ENCODE results near the gene PIK3C3.
A peak's percentile ranks its signal among the peaks of the same experiment; 100 is the strongest.
"Not testable (repeated sequence)": the region's sequence is repeated elsewhere in the genome, so short reads cannot be mapped to it uniquely, and the experiment has no call there.

Gene PIK3C3

GRCh38 chr18:41977233-41977632 lies 22.2 kb downstream of the PIK3C3 start:
- H3K36me3 Mint-ChIP-seq = peaks cover 17% of the 10 kb centered on the region
- H3K4me1 Mint-ChIP-seq (ENCODE audit: low read depth) = peaks cover 58% of the 10 kb centered on the region
- no peaks in the 10 kb centered on the region for H3K9me3 Mint-ChIP-seq (ENCODE audit: low read depth)
- H3K27ac Mint-ChIP-seq = no peak overlapping the region
- no peak overlapping the region for H3K4me3 Mint-ChIP-seq
- no peaks in the 10 kb centered on the region for H3K27me3 Mint-ChIP-seq

- no peaks in the 10 kb centered on the region for H3K27me3 Mint-ChIP-seq
- H3K4me3 Mint-ChIP-seq = peak overlapping the region; percentile 77
- peak overlapping the region; percentile 98 for H3K27ac Mint-ChIP-seq
- peaks cover 44% of the 10 kb centered on the region for H3K4me1 Mint-ChIP-seq (ENCODE audit: low read depth)
- H3K9me3 Mint-ChIP-seq (ENCODE audit: low read depth) = no peaks in the 10 kb centered on the region
- peaks cover 7% of the 10 kb centered on the region for H3K36me3 Mint-ChIP-seq
These were observed 28.1 kb downstream of the PIK3C3 start for GRCh38 chr18:41982942-41983660.

- peaks cover 31% of the 10 kb centered on the region for H3K4me1 Mint-ChIP-seq (ENCODE audit: low read depth)
- no peaks in the 10 kb centered on the region for H3K9me3 Mint-ChIP-seq (ENCODE audit: low read depth)
- H3K36me3 Mint-ChIP-seq = peaks cover 7% of the 10 kb centered on the region
- H3K27ac Mint-ChIP-seq = no peak overlapping the region
- H3K4me3 Mint-ChIP-seq = no peak overlapping the region
- H3K27me3 Mint-ChIP-seq = no peaks in the 10 kb centered on the region
These were observed 30.9 kb downstream of the PIK3C3 start for GRCh38 chr18:41985914-41986313.

- Mint-ChIP-seq H3K36me3 (peaks cover 18% of the 10 kb centered on the region), H3K27me3 (no peaks in the 10 kb centered on the region), H3K4me3 (no peak overlapping the region), H3K9me3 (ENCODE audit: low read depth) (no peaks in the 10 kb centered on the region), H3K27ac (no peak overlapping the region), H3K4me1 (ENCODE audit: low read depth) (peaks cover 9% of the 10 kb centered on the region)
These were observed 34.5 kb downstream of the PIK3C3 start for GRCh38 chr18:41989508-41989907.

GRCh38 chr18:41992066-41992465 lies 37.0 kb downstream of the PIK3C3 start:
- Mint-ChIP-seq H3K27ac (no peak overlapping the region), H3K36me3 (peaks cover 23% of the 10 kb centered on the region), H3K27me3 (no peaks in the 10 kb centered on the region), H3K4me1 (ENCODE audit: low read depth) (peaks cover 2% of the 10 kb centered on the region), H3K9me3 (ENCODE audit: low read depth) (no peaks in the 10 kb centered on the region), H3K4me3 (no peak overlapping the region)

- Mint-ChIP-seq H3K36me3 (peaks cover 26% of the 10 kb centered on the region), H3K27ac (no peak overlapping the region), H3K4me1 (ENCODE audit: low read depth) (no peaks in the 10 kb centered on the region), H3K4me3 (no peak overlapping the region), H3K9me3 (ENCODE audit: low read depth) (no peaks in the 10 kb centered on the region), H3K27me3 (no peaks in the 10 kb centered on the region)
These were observed 37.7 kb downstream of the PIK3C3 start for GRCh38 chr18:41992703-41993102.

- H3K36me3 Mint-ChIP-seq = peaks cover 26% of the 10 kb centered on the region
- H3K9me3 Mint-ChIP-seq (ENCODE audit: low read depth) = no peaks in the 10 kb centered on the region
- H3K27me3 Mint-ChIP-seq = no peaks in the 10 kb centered on the region
- no peaks in the 10 kb centered on the region for H3K4me1 Mint-ChIP-seq (ENCODE audit: low read depth)
- no peak overlapping the region for H3K4me3 Mint-ChIP-seq
- H3K27ac Mint-ChIP-seq = peak overlapping the region; percentile 2
These were observed 38.1 kb downstream of the PIK3C3 start for GRCh38 chr18:41993151-41993550.

GRCh38 chr18:41996020-41996419 lies 41.0 kb downstream of the PIK3C3 start:
- Mint-ChIP-seq H3K36me3 (peaks cover 27% of the 10 kb centered on the region), H3K27me3 (no peaks in the 10 kb centered on the region), H3K9me3 (ENCODE audit: low read depth) (no peaks in the 10 kb centered on the region), H3K27ac (no peak overlapping the region), H3K4me3 (no peak overlapping the region), H3K4me1 (ENCODE audit: low read depth) (no peaks in the 10 kb centered on the region)

- no peaks in the 10 kb centered on the region for H3K9me3 Mint-ChIP-seq (ENCODE audit: low read depth)
- H3K4me1 Mint-ChIP-seq (ENCODE audit: low read depth) = peaks cover 3% of the 10 kb centered on the region
- no peak overlapping the region for H3K4me3 Mint-ChIP-seq
- H3K27me3 Mint-ChIP-seq = no peaks in the 10 kb centered on the region
- H3K27ac Mint-ChIP-seq = no peak overlapping the region
- peaks cover 30% of the 10 kb centered on the region for H3K36me3 Mint-ChIP-seq
These were observed 44.7 kb downstream of the PIK3C3 start for GRCh38 chr18:41999751-42000150.

- no peaks in the 10 kb centered on the region for H3K9me3 Mint-ChIP-seq (ENCODE audit: low read depth)
- no peaks in the 10 kb centered on the region for H3K27me3 Mint-ChIP-seq
- H3K36me3 Mint-ChIP-seq = peaks cover 33% of the 10 kb centered on the region
- peaks cover 4% of the 10 kb centered on the region for H3K4me1 Mint-ChIP-seq (ENCODE audit: low read depth)
- H3K27ac Mint-ChIP-seq = no peak overlapping the region
- no peak overlapping the region for H3K4me3 Mint-ChIP-seq
These were observed 46.8 kb downstream of the PIK3C3 start for GRCh38 chr18:42001801-42002200.

GRCh38 chr18:42004653-42005052 lies 49.6 kb downstream of the PIK3C3 start:
- no peaks in the 10 kb centered on the region for H3K27me3 Mint-ChIP-seq
- H3K27ac Mint-ChIP-seq = peak overlapping the region; percentile 58
- no peak overlapping the region for H3K4me3 Mint-ChIP-seq
- peaks cover 4% of the 10 kb centered on the region for H3K4me1 Mint-ChIP-seq (ENCODE audit: low read depth)
- H3K9me3 Mint-ChIP-seq (ENCODE audit: low read depth) = no peaks in the 10 kb centered on the region
- peaks cover 30% of the 10 kb centered on the region for H3K36me3 Mint-ChIP-seq

GRCh38 chr18:42005782-42006181 lies 50.7 kb downstream of the PIK3C3 start:
- H3K27ac Mint-ChIP-seq = peak overlapping the region; percentile 4
- H3K36me3 Mint-ChIP-seq = peaks cover 32% of the 10 kb centered on the region
- H3K4me3 Mint-ChIP-seq = no peak overlapping the region
- H3K27me3 Mint-ChIP-seq = no peaks in the 10 kb centered on the region
- H3K4me1 Mint-ChIP-seq (ENCODE audit: low read depth) = peaks cover 7% of the 10 kb centered on the region
- H3K9me3 Mint-ChIP-seq (ENCODE audit: low read depth) = no peaks in the 10 kb centered on the region

- peaks cover 11% of the 10 kb centered on the region for H3K4me1 Mint-ChIP-seq (ENCODE audit: low read depth)
- not testable (repeated sequence) for H3K27ac Mint-ChIP-seq
These were observed 54.4 kb downstream of the PIK3C3 start for GRCh38 chr18:42009457-42009856.

GRCh38 chr18:42011053-42011452 lies 56.0 kb downstream of the PIK3C3 start:
- no peak overlapping the region for H3K4me3 Mint-ChIP-seq
- H3K27ac Mint-ChIP-seq = no peak overlapping the region
- H3K36me3 Mint-ChIP-seq = peaks cover 20% of the 10 kb centered on the region
- H3K27me3 Mint-ChIP-seq = no peaks in the 10 kb centered on the region
- peaks cover 10% of the 10 kb centered on the region for H3K4me1 Mint-ChIP-seq (ENCODE audit: low read depth)
- no peaks in the 10 kb centered on the region for H3K9me3 Mint-ChIP-seq (ENCODE audit: low read depth)

More at GRCh38 chr18:42009457-42009856, 54.4 kb downstream of the PIK3C3 start:
- peaks cover 28% of the 10 kb centered on the region for H3K36me3 Mint-ChIP-seq
- not testable (repeated sequence) for H3K27me3 Mint-ChIP-seq; H3K4me3 Mint-ChIP-seq; H3K9me3 Mint-ChIP-seq (ENCODE audit: low read depth)

- Mint-ChIP-seq H3K9me3 (ENCODE audit: low read depth) (no peaks in the 10 kb centered on the region), H3K36me3 (no peaks in the 10 kb centered on the region), H3K27ac (no peak overlapping the region), H3K27me3 (no peaks in the 10 kb centered on the region), H3K4me1 (ENCODE audit: low read depth) (peaks cover 6% of the 10 kb centered on the region), H3K4me3 (no peak overlapping the region)
These were observed 63.8 kb downstream of the PIK3C3 start for GRCh38 chr18:42018831-42019230.

- Mint-ChIP-seq H3K9me3 (ENCODE audit: low read depth) (no peaks in the 10 kb centered on the region), H3K4me1 (ENCODE audit: low read depth) (peaks cover 27% of the 10 kb centered on the region), H3K27me3 (no peaks in the 10 kb centered on the region), H3K4me3 (no peak overlapping the region), H3K36me3 (peaks cover 7% of the 10 kb centered on the region), H3K27ac (peak overlapping the region; percentile 41)
These were observed 69.1 kb downstream of the PIK3C3 start for GRCh38 chr18:42024131-42024530.
